Globus pallidus (tissue), 1 donor: ENCODE data around the gene FIGN.

Experiments
- DNase-seq: peaks from one replicate; pipeline ENCODE4 v3.0.0-alpha.2; 2015; ENCODE audit warnings: low spot score

Gene FIGN

DNA sequence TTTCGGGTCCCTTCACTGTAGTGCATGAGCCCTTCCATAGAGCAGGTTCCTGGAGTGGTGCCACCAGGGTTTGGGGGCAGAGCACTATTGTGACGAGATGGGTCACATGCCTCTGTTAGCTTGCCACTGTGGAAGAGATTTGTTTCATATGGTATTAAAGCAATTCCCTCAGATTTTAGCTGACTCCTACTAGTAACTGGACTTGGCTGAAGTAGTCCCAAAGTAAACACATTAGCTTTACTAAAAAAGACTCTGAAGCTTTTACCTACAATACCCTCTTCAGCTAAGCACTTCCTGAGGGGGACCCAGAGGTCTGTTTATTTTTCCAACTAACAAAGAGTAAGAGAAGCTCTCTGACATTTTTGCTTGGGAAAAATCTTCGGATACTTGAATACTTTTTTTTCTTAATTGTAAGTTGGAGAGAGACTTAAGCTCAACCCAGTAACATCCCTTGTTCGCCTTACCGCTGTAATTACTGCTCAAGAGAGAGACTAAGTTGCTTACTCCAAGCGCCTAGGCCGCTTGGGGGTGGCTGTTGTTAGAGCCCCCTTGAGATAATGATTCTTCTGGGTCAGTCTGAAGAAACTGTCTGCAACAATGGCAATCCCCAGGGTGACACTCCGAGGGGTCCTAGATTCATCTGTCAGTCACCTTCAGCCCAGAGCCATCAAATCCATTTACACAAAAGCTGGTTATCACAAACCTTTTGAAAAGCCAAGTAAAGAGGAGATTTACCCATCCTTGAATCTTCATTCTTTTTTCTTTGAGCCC, 177.4 kb downstream of the FIGN start:
- no peak for DNase-seq

DNA sequence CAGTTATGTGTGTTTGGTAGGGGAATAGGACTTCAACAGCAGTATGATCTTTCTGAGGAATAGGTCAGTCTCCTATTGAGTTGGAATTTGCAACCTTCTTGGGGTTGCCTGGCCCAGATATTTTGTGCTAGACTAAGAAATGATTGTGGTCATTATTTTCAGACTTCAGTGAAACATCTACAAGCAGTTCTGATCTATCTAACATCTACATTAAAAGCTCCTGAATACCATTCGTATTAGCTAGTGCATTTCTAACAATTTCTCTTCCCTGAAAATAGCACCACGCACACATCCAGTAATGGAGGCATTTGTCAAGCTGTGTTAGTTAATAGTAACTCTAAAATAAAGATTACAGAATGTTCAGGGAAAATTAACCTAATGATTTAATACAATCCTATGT, 179.3 kb downstream of the FIGN start:
- DNase-seq: no peak

DNA sequence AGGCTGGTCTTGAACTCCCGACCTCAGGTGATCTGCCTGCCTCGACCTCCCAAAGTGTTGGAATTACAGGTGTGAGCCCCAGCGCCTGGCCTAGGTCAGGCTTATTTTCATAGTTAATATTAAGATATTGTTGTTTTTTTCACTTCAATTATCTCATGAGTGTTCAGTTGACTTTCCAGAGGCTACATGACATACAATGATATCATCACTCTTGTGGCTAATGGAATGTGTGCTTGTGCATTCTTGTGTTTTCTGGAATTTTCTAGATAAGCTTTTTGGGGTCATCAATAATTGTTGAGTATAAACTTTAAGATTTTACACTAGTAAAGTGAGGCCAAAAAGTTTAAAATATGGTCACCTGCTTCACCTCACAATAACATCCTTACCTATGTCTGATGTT, 180.9 kb downstream of the FIGN start:
- no peak for DNase-seq

DNA sequence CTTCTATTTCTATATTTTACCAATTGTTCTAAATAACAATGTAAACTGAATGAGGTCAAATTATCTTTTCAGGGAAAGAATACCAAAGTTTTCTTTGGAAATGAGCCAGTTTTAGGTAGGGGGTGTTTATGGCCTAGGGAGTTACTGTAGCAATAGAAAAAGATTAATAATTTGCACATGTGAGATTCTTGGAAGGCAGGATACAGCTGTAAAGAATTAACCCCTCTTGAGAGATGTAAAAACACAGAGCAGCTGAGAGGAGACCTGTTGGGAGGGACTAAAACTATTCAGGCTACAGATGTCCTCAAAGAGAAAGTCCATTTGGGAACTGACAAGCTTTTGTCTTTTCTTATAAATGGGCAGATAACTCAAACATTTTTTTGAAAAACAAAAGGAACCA, 182.2 kb downstream of the FIGN start:
- DNase-seq: no peak

DNA sequence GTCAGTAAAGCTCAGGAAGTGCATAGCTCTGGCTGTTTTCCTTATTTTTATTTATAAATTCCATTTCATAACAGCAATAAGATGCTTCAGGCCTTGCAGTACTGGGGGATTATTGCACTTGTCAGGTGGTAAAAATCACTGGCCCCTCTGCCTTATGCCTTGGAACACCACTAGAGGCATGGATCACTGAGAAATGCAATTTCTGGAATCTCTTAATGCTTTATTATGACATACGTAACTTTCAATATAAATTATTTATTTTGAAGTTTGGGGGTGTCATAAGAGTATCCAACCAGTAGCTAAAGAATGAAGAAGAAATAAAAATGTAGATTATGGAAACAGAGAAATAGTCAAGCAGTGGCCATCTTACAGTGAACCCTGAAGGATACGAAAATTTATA, 183.1 kb downstream of the FIGN start:
- DNase-seq: no peak

DNA sequence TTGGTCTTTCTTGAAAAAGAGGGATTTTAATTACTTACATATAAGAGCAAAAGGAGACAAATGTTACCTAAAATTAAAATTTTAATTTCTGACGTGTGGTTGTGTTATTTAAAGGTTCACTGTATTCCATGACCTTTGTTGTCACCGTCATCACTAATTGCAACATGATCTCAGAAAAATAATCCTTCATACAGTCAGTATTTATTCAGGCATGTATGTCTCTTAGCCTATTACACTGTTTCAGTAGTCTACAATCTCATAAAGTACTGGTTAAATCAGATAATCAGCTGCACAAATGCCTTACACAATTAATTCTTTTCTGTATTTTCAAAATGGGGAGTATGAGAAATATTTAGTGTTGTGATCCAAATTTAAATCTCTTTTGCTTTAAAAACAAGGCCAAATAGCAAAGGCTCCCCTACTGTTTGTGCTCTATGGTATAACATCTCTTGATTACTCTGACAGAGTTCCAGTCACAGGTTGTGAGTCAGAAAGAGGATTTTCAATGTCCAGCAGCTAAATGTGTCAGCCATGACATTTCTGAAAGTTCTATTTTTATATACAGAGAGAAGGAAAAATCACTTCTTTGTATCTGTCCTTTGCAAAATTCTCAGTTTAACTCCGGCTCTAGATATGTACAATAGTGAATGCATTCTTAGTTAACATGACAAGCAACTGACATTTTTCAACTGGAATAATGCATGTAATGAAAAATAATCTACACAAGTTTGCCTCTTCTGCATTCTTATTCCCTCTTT, 184.0 kb downstream of the FIGN start:
- no peak for DNase-seq

DNA sequence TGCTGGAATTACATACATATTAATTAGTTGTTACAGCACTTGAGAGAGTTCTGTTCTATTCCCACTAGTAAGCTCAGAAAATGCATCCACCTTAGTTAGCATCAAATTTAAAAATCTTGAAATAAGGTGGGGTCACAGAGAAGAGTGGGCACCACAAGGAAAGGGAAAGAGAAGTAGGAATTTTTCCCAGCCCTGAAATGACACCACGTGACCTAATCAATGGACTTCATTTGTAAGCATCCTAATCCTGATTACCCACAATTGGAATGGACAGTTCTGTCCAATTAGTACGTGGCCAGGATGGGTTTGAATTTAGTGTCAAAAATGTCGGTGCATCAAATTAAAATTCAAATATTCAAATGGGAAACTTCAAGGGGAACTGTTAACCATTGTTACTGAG, 186.8 kb downstream of the FIGN start:
- DNase-seq: no peak
